Lower leg skin (tissue), 3 donors: ENCODE measurements around the gene MFSD12.

Source experiments
- CTCF ChIP-seq, 3 donors: fragments of 450-650 bp; IDR thresholded peaks; one replicate each; pipeline ENCODE4 v1.5.1; 2016; ENCODE audit warnings: antibody characterized with exemption in 3 of 3, mild to moderate bottlenecking in 3 of 3, moderate library complexity in 2 of 3
- POLR2A ChIP-seq, 2 donors: fragments of 450-650 bp; IDR thresholded peaks; one replicate each; pipeline ENCODE4 v1.6.1; 2016 to 2017; ENCODE audit warnings: antibody characterized with exemption in 2 of 2, mild to moderate bottlenecking in 1 of 2, moderate library complexity in 1 of 2

DNA sequence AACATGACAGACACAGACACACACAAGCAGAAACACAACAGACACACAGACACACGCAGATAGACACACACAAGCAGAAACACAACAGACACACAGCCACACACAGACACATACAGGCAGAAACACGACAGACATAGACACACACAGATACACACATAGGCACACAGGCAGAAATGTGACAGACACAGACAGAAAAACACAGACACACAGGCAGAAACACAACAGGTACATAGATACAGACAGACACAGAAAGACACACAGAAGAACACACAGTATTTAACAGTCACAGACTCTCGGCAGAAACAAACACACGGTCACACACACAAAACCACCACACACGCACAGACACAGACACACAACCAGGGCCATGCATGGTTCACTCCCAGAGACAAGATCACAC is 48.4 kb upstream of the MFSD12 start:
- TF ChIP-seq CTCF (IDR thresholded peaks at IDR 0.05) (no peak), POLR2A (IDR thresholded peaks at IDR 0.05) (no peak)
